SK-N-SH treated with all-trans-retinoic acid at 6 μM for 48 hours (cell line): ENCODE results near the gene SLC35F4.

ENCODE experiments used
- ATAC-seq: fragments of 200-7000 bp; cut with Tn5 transposase; 3 replicates; pipeline ENCODE4 v1.9.1; 2020; ENCODE audit warnings: mild to moderate bottlenecking, moderate library complexity
- ARNTL ChIP-seq: fragments of 450-650 bp; formaldehyde crosslinking; IDR thresholded peaks from 2 replicates; pipeline ENCODE4 v1.5.0; 2020; ENCODE audit warnings: low read depth, mild to moderate bottlenecking, moderate library complexity, borderline replicate concordance
- CREB5 ChIP-seq: fragments of 250-450 bp; sonication (Bioruptor Pico); IDR thresholded peaks from 2 replicates; pipeline ENCODE4 v1.5.1; 2020; ENCODE audit warnings: low read depth, mild to moderate bottlenecking, moderate library complexity
- CSDC2 ChIP-seq: fragments of 250-450 bp; sonication (Bioruptor Pico); IDR thresholded peaks from 2 replicates; pipeline ENCODE4 v1.5.0; 2020; ENCODE audit warnings: mild to moderate bottlenecking, moderate library complexity
- CSRNP3 ChIP-seq: fragments of 250-450 bp; sonication (Bioruptor Pico); IDR thresholded peaks from 2 replicates; pipeline ENCODE4 v1.5.1; 2021; ENCODE audit warnings: mild to moderate bottlenecking, moderate library complexity
- OSR1 ChIP-seq: fragments of 250-450 bp; sonication (Bioruptor Pico); IDR thresholded peaks from 2 replicates; pipeline ENCODE4 v1.8.0; 2022; ENCODE audit warnings: moderate library complexity, mild to moderate bottlenecking, inconsistent platforms
- PATZ1 ChIP-seq: fragments of 250-450 bp; sonication (Bioruptor Pico); IDR thresholded peaks from 2 replicates; pipeline ENCODE4 v1.8.0; 2020; ENCODE audit warnings: mild to moderate bottlenecking, moderate library complexity, borderline replicate concordance
- POU6F1 ChIP-seq: fragments of 250-450 bp; sonication (Bioruptor Pico); IDR thresholded peaks from 2 replicates; pipeline ENCODE4 v1.8.0; 2021; ENCODE audit warnings: low read depth, mild to moderate bottlenecking, moderate library complexity, borderline replicate concordance
- PPARA ChIP-seq: fragments of 250-450 bp; sonication (Bioruptor Pico); IDR thresholded peaks from 2 replicates; pipeline ENCODE4 v1.5.0; 2020; ENCODE audit warnings: mild to moderate bottlenecking, borderline replicate concordance
- RARB ChIP-seq: fragments of 250-450 bp; sonication (Bioruptor Pico); IDR thresholded peaks from 2 replicates; pipeline ENCODE4 v1.8.0; 2021; ENCODE audit warnings: mild to moderate bottlenecking, moderate library complexity
- SNAI2 ChIP-seq: fragments of 250-450 bp; sonication (Bioruptor Pico); IDR thresholded peaks from 2 replicates; pipeline ENCODE4 v1.5.0; 2020; ENCODE audit warnings: mild to moderate bottlenecking, moderate library complexity
- TCF4 ChIP-seq: fragments of 250-450 bp; sonication (Bioruptor Pico); IDR thresholded peaks from 2 replicates; pipeline ENCODE4 v1.8.0; 2021; ENCODE audit warnings: mild to moderate bottlenecking, moderate library complexity, borderline replicate concordance
- TOX ChIP-seq: fragments of 250-450 bp; sonication (Bioruptor Pico); IDR thresholded peaks from 2 replicates; pipeline ENCODE4 v1.8.0; 2021; ENCODE audit warnings: mild to moderate bottlenecking, moderate library complexity, borderline replicate concordance
- TSHZ2 ChIP-seq: fragments of 250-450 bp; sonication (Bioruptor Pico); IDR thresholded peaks from 2 replicates; pipeline ENCODE4 v1.5.0; 2020; ENCODE audit warnings: mild to moderate bottlenecking, moderate library complexity
- ZFP3 ChIP-seq: fragments of 250-450 bp; sonication (Bioruptor Pico); IDR thresholded peaks from 2 replicates; pipeline ENCODE4 v1.5.0; 2020; ENCODE audit warnings: mild to moderate bottlenecking, moderate library complexity
- ZFP30 ChIP-seq: fragments of 450-650 bp; formaldehyde crosslinking; IDR thresholded peaks from 2 replicates; pipeline ENCODE4 v1.5.0; 2022; ENCODE audit warnings: mild to moderate bottlenecking, moderate library complexity
- ZNF8 ChIP-seq: fragments of 450-650 bp; formaldehyde crosslinking; IDR thresholded peaks from 2 replicates; pipeline ENCODE4 v1.5.0; 2020; ENCODE audit warnings: mild to moderate bottlenecking, moderate library complexity

Gene SLC35F4

GRCh38 chr14:57875985-57876384, 10.1 kb upstream of the SLC35F4 start:
- ATAC-seq: no peak
- TF ChIP-seq ZFP30 (CRISPR knock-in tag) (no peak), SNAI2 (CRISPR knock-in tag) (no peak), CSDC2 (no peak), RARB (CRISPR knock-in tag) (no peak), TOX (CRISPR knock-in tag) (no peak), CSRNP3 (CRISPR knock-in tag) (no peak), PPARA (no peak), ZFP3 (CRISPR knock-in tag) (no peak), PATZ1 (CRISPR knock-in tag) (no peak), POU6F1 (CRISPR knock-in tag) (no peak)

- TF ChIP-seq RARB (CRISPR knock-in tag) (no peak), CREB5 (CRISPR knock-in tag) (no peak), TCF4 (CRISPR knock-in tag) (no peak), TSHZ2 (CRISPR knock-in tag) (no peak), PPARA (no peak), ARNTL (CRISPR knock-in tag) (no peak), OSR1 (no peak), CSRNP3 (CRISPR knock-in tag) (no peak), SNAI2 (CRISPR knock-in tag) (no peak), ZFP30 (CRISPR knock-in tag) (no peak), ZNF8 (no peak), POU6F1 (CRISPR knock-in tag) (no peak), ZFP3 (CRISPR knock-in tag) (no peak)
- TF ChIP-seq, all 23 proteins: peak for 0
- ATAC-seq: no peak
Observed at GRCh38 chr14:57875296-57875695, 9.4 kb upstream of the SLC35F4 start.
